CD8-positive, alpha-beta memory T cell (primary cell): Measurements from ENCODE around the gene UCHL3. TPM values are rescaled to one million over a fixed set of nuclear protein-coding genes. Genes with fewer than 3 reads are reported as not detected.
"Not testable (repeated sequence)": the region's sequence is repeated elsewhere in the genome, so short reads cannot be mapped to it uniquely, and the experiment has no call there.

Experiments
- CTCF ChIA-PET: fragments of 350-600 bp; sonication (Branson Sonifier 250); formaldehyde crosslinking; loops from one replicate; lab custom pipeline; 2021; ENCODE audit warnings: antibody characterized with exemption; lab: Charles Lee
- POLR2A ChIA-PET: fragments of 350-600 bp; sonication (Branson Sonifier 250); formaldehyde crosslinking; loops from one replicate; lab custom pipeline; 2021; ENCODE audit warnings: antibody characterized with exemption; lab: Charles Lee
- DNase-seq, 5 donors: peaks; one replicate each; pipeline versions ENCODE4 v3.0.0 to v3.0.0-alpha.2; 2020 to 2022; ENCODE audit warnings: mixed read lengths in 1 of 5
- H3K27ac ChIP-seq: one replicate; pipeline ENCODE4 v1.7.0; 2013; ENCODE audit warnings: low read depth, mild to moderate bottlenecking, low read length, moderate library complexity
- H3K27me3 ChIP-seq: 2 replicates; pipeline ENCODE4 v1.7.0; 2013; ENCODE audit warnings: low read length, mild to moderate bottlenecking; ENCODE audit not compliant: insufficient read depth, poor library complexity, severe bottlenecking
- H3K36me3 ChIP-seq: 2 replicates; pipeline ENCODE4 v1.7.0; 2013; ENCODE audit warnings: mild to moderate bottlenecking, low read length, moderate library complexity; ENCODE audit not compliant: insufficient read depth
- H3K4me1 ChIP-seq: 2 replicates; pipeline ENCODE4 v1.7.0; 2013; ENCODE audit warnings: mild to moderate bottlenecking, low read length, moderate library complexity; ENCODE audit not compliant: insufficient read depth
- H3K4me3 ChIP-seq: 2 replicates; pipeline ENCODE4 v1.7.0; 2013; ENCODE audit warnings: mild to moderate bottlenecking, low read length
- H3K9me3 ChIP-seq: 2 replicates; pipeline ENCODE4 v1.7.0; 2013; ENCODE audit warnings: mild to moderate bottlenecking, low read length
- H3K27ac Mint-ChIP-seq, 8 donors: one replicate each; pipeline ENCODE4 v1.8.0; 2020 to 2021; ENCODE audit warnings: mixed read lengths in 8 of 8, mild to moderate bottlenecking in 6 of 8, inconsistent platforms in 3 of 8, moderate library complexity in 3 of 8
- H3K27me3 Mint-ChIP-seq, 2 donors: one replicate each; pipeline ENCODE4 v1.8.0; 2020 to 2021; ENCODE audit warnings: mixed read lengths in 2 of 2, mild to moderate bottlenecking in 1 of 2, moderate library complexity in 1 of 2
- H3K36me3 Mint-ChIP-seq, 3 donors: one replicate each; pipeline ENCODE4 v1.8.0; 2020 to 2021; ENCODE audit warnings: mixed read lengths in 3 of 3, inconsistent platforms in 1 of 3, mild to moderate bottlenecking in 1 of 3
- H3K4me1 Mint-ChIP-seq, 3 donors: one replicate each; pipeline ENCODE4 v1.8.0; 2020 to 2021; ENCODE audit warnings: mixed read lengths in 3 of 3, inconsistent platforms in 1 of 3, mild to moderate bottlenecking in 1 of 3
- H3K4me3 Mint-ChIP-seq, 7 donors: one replicate each; pipeline ENCODE4 v1.8.0; 2020 to 2021; ENCODE audit warnings: mixed read lengths in 7 of 7, mild to moderate bottlenecking in 6 of 7, moderate library complexity in 4 of 7, inconsistent platforms in 2 of 7
- H3K9me3 Mint-ChIP-seq, 5 donors: one replicate each; pipeline ENCODE4 v1.8.0; 2020 to 2022; ENCODE audit warnings: mixed read lengths in 5 of 5, mild to moderate bottlenecking in 3 of 5, moderate library complexity in 2 of 5, inconsistent platforms in 1 of 5
- polyA plus RNA-seq: library from polyadenylated mRNA; unstranded; fragments of 300-500 nt; fragmentation: Illumina TruSeq; gene quantifications from one replicate; pipeline ENCODE4 v1.2.3, GENCODE V29; 2021
- total RNA-seq, 2 experiments: library from RNA; stranded (reverse); gene quantifications; one replicate each; pipeline ENCODE4 v1.2.3, GENCODE V29; 2021

UCHL3 gene
- total and polyA plus RNA-seq, 3 experiments from 2014 or later, result 37.1 to 47.3 (median 38.3) TPM

DNA sequence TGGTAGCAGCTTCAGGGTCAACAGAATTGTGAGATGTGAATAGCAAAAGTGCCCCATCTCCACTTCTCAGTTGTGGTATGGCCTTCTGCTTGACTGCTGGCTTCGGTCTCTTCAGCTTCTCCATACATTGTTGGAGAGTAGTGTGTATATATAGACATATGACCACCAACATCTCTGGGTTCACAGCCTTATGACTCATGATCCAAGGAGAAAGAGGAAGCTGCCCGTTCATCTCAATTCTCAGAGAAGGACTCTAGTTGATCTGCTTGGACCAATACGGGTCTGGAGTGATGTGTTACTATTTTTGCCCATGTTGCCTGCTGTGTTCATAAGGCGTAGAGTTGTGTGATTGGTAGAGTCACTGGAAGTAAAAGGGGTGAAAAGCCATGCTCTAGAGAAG is 8.3 kb upstream of the UCHL3 start:
- H3K4me1 ChIP-seq, result peaks cover 14% of the 10 kb centered on the region
- peak overlapping the region in 1 of 7 donors; percentile 2 for H3K4me3 Mint-ChIP-seq
- POLR2A ChIA-PET, result no interaction called here
- no peak overlapping the region for H3K27ac ChIP-seq
- H3K4me1 Mint-ChIP-seq, result peaks cover 20 to 26% (median 23%) of the 10 kb centered on the region in 3 donors
- H3K27me3 Mint-ChIP-seq, result no peaks in the 10 kb centered on the region
- CTCF ChIA-PET, result no interaction called here
- H3K9me3 ChIP-seq, result no peaks in the 10 kb centered on the region
- no peaks in the 10 kb centered on the region for H3K9me3 Mint-ChIP-seq
- H3K36me3 ChIP-seq, result no peaks in the 10 kb centered on the region
- DNase-seq, result no peak
- no peak overlapping the region for H3K27ac Mint-ChIP-seq
- H3K4me3 ChIP-seq, result no peak overlapping the region
- peaks cover 0 to 11% (median 1%) of the 10 kb centered on the region in 3 donors for H3K36me3 Mint-ChIP-seq
- no peaks in the 10 kb centered on the region for H3K27me3 ChIP-seq

DNA sequence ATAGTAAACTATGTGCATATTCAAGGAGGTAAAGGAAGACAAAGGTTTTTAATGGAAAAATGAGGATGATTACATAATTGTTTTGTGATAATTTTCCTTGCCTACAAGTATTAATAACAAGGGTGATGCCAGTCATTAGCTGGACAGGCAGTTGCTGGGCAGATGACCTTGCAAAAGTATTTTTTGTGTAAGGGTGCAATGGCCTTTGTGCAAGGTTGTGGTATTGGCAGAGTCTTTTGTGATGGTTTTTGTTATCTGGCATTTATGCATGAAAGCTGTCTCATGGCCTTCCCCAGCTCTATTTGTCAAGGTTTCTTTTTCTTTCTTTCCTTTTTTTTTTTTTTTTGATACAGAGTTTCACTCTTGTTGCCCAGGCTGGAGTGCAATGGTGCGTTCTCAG is 7.6 kb upstream of the UCHL3 start:
- ChIA-PET POLR2A (no interaction called here), CTCF (no interaction called here)
- H3K27ac Mint-ChIP-seq, result no peak overlapping the region

DNA sequence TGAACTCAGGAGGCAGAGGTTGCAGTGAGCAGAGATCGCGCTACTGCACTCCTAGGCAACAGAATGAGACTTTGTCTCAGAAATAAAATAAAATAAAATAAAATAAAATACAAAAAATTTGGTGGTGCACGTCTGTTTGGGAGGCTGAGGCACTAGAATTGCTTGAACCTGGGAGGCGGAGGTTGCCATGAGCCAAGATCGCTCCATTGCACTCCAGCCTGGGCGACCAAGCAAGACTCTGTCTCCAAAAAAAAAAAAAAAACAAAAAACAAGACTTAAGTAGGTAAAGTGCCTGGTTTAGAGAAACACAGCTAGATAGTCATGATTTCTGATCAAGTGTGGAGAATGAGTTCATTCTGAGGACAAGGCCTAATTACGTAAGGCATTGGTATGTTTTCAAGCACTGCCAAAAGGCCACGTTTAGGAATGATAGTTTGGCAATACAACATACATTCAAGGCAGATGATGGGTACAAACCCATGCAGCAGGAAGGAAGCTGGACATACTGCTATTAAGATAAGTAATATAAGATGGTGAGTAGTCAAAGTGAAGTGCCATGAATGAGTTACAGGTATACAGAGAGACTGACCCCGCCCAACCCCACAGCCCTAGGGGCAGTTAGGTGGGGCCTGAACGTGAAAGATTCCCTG is 4.8 kb upstream of the UCHL3 start:
- no peak overlapping the region for H3K4me3 Mint-ChIP-seq
- no peaks in the 10 kb centered on the region for H3K9me3 Mint-ChIP-seq
- H3K36me3 Mint-ChIP-seq, result peaks cover 0 to 3% (median 0%) of the 10 kb centered on the region in 3 donors
- H3K36me3 ChIP-seq, result no peaks in the 10 kb centered on the region
- H3K27me3 Mint-ChIP-seq, result no peaks in the 10 kb centered on the region
- no peaks in the 10 kb centered on the region for H3K27me3 ChIP-seq
- no peak overlapping the region for H3K27ac ChIP-seq
- no peak overlapping the region for H3K27ac Mint-ChIP-seq
- no peaks in the 10 kb centered on the region for H3K9me3 ChIP-seq
- H3K4me1 Mint-ChIP-seq, result peaks cover 7 to 9% (median 8%) of the 10 kb centered on the region in 3 donors
- no peak for DNase-seq
- POLR2A ChIA-PET, result no interaction called here
- peaks cover 5% of the 10 kb centered on the region for H3K4me1 ChIP-seq
- CTCF ChIA-PET, result no interaction called here
- H3K4me3 ChIP-seq, result no peak overlapping the region

More for the DNA sequence above, 7.6 kb upstream of the UCHL3 start:
- Histone ChIP-seq H3K4me3 (no peak overlapping the region), H3K27ac (no peak overlapping the region), H3K9me3 (no peaks in the 10 kb centered on the region), H3K27me3 (no peaks in the 10 kb centered on the region), H3K36me3 (no peaks in the 10 kb centered on the region), H3K4me1 (peaks cover 8% of the 10 kb centered on the region)
- Mint-ChIP-seq H3K27me3 (no peaks in the 10 kb centered on the region), H3K4me1 (peaks cover 14 to 19% (median 16%) of the 10 kb centered on the region in 3 donors), H3K9me3 (no peaks in the 10 kb centered on the region), H3K36me3 (peaks cover 0 to 11% (median 0%) of the 10 kb centered on the region in 3 donors), H3K4me3 (no peak overlapping the region)
- DNase-seq, result no peak

DNA sequence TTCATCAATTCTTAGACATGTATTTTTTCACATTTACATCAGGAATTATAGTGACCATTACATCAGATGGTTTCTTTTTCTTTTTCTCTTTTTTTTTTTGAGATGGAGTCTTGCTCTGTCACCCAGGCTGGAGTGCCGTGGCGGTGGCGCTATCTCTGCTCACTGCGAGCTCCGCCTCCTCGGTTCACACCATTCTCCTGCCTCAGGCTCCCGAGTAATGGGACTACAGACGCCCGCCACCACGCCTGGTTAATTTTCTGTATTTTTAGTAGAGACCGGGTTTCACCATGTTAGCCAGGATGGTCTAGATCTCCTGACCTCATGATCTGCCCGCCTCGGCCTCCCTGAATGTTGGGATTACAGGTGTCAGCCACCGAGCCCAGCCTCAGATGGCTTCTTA is 4.2 kb upstream of the UCHL3 start:
- H3K9me3 Mint-ChIP-seq, H3K4me3 Mint-ChIP-seq, CTCF ChIA-PET: not testable (repeated sequence)

DNA sequence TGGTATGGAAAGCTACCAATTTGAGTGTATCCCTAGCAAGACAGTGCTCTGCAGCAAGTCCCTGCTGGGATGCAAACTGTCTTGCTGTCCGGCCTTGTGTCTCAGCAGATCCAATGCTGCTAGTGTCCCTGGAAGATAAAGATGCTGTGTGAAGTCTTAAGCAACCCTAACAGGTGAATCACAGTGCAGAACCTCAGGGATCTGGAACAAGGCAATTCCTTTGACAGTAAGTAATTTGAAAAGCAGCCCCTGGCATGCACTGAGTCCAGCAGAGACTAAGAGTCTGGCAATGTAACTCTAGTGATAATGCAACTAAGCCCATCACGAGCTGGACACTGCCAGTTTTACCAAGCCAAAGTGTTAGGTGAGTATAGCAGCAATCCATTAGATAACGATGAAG is 1.7 kb upstream of the UCHL3 start:
- Mint-ChIP-seq H3K4me1 (peaks cover 22 to 35% (median 32%) of the 10 kb centered on the region in 3 donors), H3K4me3 (peak overlapping the region in 2 of 7 donors; percentile 23 to 36), H3K36me3 (peaks cover 0 to 6% (median 0%) of the 10 kb centered on the region in 3 donors), H3K27ac (peak overlapping the region in 1 of 8 donors; percentile 24), H3K9me3 (no peaks in the 10 kb centered on the region), H3K27me3 (no peaks in the 10 kb centered on the region)
- no peaks in the 10 kb centered on the region for H3K36me3 ChIP-seq
- POLR2A ChIA-PET, result no interaction called here
- no peak overlapping the region for H3K4me3 ChIP-seq
- no peak for DNase-seq
- no peaks in the 10 kb centered on the region for H3K9me3 ChIP-seq
- no peaks in the 10 kb centered on the region for H3K27me3 ChIP-seq
- H3K4me1 ChIP-seq, result peaks cover 16% of the 10 kb centered on the region
- CTCF ChIA-PET, result interaction anchor here (1.0 kb wide), 1 partner anchor 10 kb away, joined by 3 read pairs; the partner anchor contains the start of gene COMMD6
- no peak overlapping the region for H3K27ac ChIP-seq

More for the DNA sequence above, 4.2 kb upstream of the UCHL3 start:
- H3K36me3 ChIP-seq, H3K36me3 Mint-ChIP-seq, H3K9me3 ChIP-seq, POLR2A ChIA-PET, H3K4me3 ChIP-seq, DNase-seq, H3K27me3 ChIP-seq, H3K4me1 ChIP-seq, H3K27ac ChIP-seq, H3K27me3 Mint-ChIP-seq: not testable (repeated sequence)
- Mint-ChIP-seq H3K4me1 (peaks cover 11 to 14% (median 12%) of the 10 kb centered on the region in 3 donors), H3K27ac (peak overlapping the region in 1 of 8 donors; percentile 70)

DNA sequence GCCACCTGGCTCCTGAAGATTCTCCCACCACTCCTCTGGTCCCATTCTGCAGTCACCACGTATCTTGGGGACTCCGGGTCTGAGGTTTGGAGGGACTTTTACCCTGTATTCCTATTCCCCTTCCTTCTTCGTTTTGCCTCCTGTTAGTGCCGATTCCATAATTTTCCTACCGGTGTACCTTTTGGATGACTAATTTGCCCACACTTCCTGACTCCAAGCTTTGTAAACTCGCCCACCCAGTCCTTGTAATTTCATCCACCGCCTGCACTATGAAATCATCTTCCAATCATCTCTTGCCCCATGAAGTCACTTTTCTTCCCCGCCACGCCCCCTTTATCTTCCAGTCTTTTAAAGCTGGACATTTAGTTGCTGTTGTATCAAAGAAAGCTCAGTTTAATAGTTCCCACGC is 572 bp downstream of the UCHL3 start:
- Mint-ChIP-seq H3K36me3 (peaks cover 0 to 25% (median 13%) of the 10 kb centered on the region in 3 donors), H3K4me1 (peaks cover 40 to 57% (median 54%) of the 10 kb centered on the region in 3 donors), H3K27ac (peak overlapping the region; percentile 79 to 99 (median 96)), H3K4me3 (peak overlapping the region; percentile 90 to 98 (median 96)), H3K27me3 (no peaks in the 10 kb centered on the region), H3K9me3 (no peaks in the 10 kb centered on the region)
- peak in 1 of 5 donors; percentile 12 for DNase-seq
- peak overlapping the region; percentile 82 for H3K27ac ChIP-seq
- H3K4me1 ChIP-seq, result peaks cover 16% of the 10 kb centered on the region
- H3K9me3 ChIP-seq, result no peaks in the 10 kb centered on the region
- H3K4me3 ChIP-seq, result peak overlapping the region; percentile 79
- no peaks in the 10 kb centered on the region for H3K27me3 ChIP-seq
- peaks cover 5% of the 10 kb centered on the region for H3K36me3 ChIP-seq
- POLR2A ChIA-PET, result no interaction called here
- CTCF ChIA-PET, result interaction anchor here (0.6 to 1.4 kb wide), 3 partner anchors 12 to 180 kb away, joined by 3 read pairs; partner anchors contain the start of genes COMMD6 and LMO7

DNA sequence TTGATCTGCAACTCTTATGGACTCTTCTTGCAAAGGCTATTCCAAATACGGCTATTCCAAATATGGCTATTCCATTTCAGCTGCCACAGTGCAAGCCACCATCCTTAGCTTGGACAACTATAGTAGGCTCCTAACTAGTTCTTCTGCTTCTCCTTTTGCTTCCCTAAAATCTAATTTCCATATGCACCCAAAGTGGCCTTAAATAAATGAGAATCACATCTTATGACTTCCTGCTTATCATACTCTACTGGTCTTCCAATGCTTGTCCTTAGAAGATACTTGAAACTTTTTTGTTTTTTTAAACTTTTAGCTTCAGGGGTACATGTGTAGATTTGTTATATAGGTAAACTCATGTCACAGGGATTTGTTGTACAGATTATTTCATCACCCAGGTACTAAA is 4.9 kb downstream of the UCHL3 start:
- ChIA-PET CTCF (no interaction called here), POLR2A (no interaction called here)
- Mint-ChIP-seq H3K4me3 (no peak overlapping the region), H3K27me3 (no peaks in the 10 kb centered on the region), H3K4me1 (peaks cover 52 to 83% (median 71%) of the 10 kb centered on the region in 3 donors), H3K27ac (no peak overlapping the region), H3K36me3 (peaks cover 3 to 30% (median 15%) of the 10 kb centered on the region in 3 donors), H3K9me3 (no peaks in the 10 kb centered on the region)
- no peak for DNase-seq
- Histone ChIP-seq H3K9me3 (no peaks in the 10 kb centered on the region), H3K27me3 (no peaks in the 10 kb centered on the region), H3K4me1 (peaks cover 17% of the 10 kb centered on the region), H3K36me3 (peaks cover 5% of the 10 kb centered on the region), H3K4me3 (no peak overlapping the region), H3K27ac (no peak overlapping the region)

DNA sequence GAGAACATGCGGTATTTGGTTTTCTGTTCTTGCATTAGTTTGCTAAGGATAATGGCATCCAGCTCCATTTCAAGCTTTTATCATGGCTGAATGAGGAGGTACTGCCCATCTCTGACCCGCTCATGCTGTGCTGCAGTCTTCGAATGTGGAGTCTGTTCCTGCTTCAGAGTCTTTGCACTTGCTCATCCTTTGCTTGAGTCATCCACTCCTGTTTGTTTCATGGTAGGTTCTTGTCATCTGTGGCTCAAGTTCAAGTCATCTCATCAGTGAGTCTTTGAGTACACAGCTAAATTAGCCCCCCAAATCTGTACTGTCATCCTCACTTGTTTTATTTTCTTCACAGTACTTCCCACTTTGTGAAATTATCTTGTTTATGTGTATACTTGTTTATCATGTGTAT is 5.4 kb downstream of the UCHL3 start:
- Histone ChIP-seq H3K4me1 (peaks cover 17% of the 10 kb centered on the region), H3K9me3 (no peaks in the 10 kb centered on the region), H3K4me3 (no peak overlapping the region), H3K27me3 (no peaks in the 10 kb centered on the region), H3K27ac (no peak overlapping the region), H3K36me3 (peaks cover 5% of the 10 kb centered on the region)
- no peaks in the 10 kb centered on the region for H3K27me3 Mint-ChIP-seq
- H3K27ac Mint-ChIP-seq, result no peak overlapping the region
- ChIA-PET POLR2A (no interaction called here), CTCF (no interaction called here)
- peaks cover 56 to 83% (median 75%) of the 10 kb centered on the region in 3 donors for H3K4me1 Mint-ChIP-seq
- peaks cover 3 to 29% (median 15%) of the 10 kb centered on the region in 3 donors for H3K36me3 Mint-ChIP-seq
- no peak overlapping the region for H3K4me3 Mint-ChIP-seq
- DNase-seq, result no peak
- H3K9me3 Mint-ChIP-seq, result no peaks in the 10 kb centered on the region
